Fibroblast of upper back skin (primary cell): ENCODE results near the gene FA2H.

Experiments used
- DNase-seq: peaks from one replicate; pipeline ENCODE4 v3.0.0-alpha.2; 2013

The FA2H gene

DNA sequence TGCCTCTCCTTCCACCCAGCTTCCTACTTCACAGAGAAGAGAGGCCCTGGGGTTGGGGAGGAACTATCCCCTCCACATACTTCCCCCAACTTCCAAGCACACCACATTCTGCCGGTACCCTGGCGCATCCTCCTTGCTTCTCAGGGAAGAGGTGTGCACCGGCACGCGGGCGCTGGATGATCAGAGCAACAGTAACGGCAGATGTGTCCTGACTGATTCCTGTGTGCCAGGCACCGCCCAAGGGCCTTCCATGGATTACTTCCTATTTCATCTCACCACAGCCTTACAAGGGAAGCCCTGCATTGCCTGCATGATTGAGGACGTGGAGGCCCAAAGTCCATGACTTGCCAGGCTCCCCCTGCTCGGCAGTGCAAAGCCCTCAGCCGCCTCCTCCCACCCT, 52.9 kb downstream of the FA2H start:
- no peak for DNase-seq

DNA sequence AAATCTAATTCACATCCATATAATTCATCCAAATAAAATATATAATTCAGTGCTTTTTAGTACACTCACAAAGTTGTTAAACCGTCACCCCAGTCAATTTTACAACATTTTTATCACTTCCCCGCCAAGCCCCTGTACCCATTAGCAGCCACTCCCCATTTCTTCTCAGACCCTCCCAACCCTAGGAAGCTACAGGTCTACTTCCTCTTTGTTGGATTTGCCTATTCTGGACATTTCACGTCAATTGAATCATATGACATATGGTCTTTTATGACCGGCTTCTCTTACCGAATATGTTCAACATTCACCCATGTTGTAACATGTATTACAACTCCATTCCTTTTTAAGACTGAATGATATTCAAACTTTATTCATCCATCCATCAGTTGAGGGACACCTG, 54.0 kb downstream of the FA2H start:
- DNase-seq: no peak

DNA sequence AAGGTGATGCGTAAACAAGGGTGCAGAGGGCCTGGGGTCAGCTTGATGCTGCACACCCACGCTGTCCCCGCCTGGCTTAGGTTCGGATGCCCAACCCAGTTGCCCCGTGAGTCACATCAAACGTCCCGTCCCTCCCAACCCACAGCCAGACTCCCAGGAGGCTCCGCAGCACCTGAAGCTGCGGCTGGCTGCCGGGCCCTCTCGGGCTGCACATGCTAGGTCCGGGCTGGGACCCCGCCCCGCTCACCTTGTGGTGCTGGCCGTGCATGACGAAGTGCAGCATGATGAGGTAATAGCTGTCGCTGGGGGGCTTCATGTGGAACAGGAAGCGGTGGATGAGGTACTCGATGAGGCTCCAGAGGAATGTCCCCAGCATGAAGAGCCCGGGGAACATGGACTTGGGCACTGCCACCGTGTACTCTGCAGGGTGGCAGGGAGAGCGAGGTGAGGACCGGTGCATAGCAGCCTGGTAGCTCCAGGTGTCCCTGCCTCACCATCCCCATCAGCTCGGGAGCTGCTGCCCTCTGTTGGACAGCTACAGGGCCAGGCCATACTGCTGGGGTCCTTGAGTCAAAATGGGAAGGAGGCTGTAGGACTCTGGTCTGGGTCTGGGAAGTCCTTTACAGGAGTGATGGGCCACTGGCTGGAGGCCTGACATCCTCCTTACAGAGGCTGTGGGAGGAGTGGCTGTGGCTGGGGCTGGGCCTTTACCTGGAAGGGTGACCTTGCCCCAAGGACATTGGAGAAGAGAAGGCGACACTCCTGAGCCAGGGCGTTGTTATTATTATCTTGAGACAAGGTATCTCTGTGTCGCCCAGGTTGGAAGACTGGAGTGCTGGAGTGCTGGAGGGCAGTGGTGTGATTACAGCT, 55.6 kb downstream of the FA2H start:
- DNase-seq: no peak

DNA sequence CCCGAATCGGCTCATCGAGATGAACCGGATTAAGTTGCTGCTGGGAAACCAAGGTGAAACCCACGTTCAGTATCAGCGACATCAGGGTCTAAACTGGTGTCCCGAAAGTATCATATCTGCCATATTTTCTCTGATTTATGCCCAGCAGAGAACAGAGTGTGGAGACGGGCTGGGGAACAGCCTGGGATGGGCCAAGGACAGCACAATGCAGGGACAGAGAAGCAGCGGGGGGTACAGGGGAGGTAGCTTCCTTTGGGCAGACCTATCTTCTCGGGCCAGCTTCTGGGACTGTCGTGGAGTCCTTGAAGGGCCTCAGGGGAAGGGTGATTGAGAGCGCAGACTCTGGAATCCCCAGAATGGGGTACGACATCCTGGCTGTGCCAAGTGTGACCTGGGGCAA, 56.5 kb downstream of the FA2H start:
- DNase-seq: no peak

DNA sequence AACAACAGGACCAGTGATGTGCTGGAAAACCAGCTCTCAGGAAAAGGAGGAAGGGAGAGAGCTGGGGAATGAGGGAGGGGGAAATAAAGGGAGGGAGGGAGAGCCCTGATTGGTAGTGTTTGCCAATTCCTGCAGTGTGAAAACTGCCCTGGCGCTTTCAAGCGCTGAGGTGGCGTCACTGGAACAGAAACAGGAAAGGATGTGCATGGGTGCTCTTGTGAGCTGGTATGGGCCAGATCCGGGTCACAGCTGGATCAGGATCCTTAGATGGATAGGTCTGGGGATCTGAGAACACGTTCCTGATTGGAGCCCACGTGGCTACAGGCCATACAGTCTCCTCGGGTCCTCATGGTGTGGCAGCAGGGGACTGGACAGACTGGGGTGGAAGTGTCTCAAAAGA, 57.3 kb downstream of the FA2H start:
- DNase-seq: no peak

DNA sequence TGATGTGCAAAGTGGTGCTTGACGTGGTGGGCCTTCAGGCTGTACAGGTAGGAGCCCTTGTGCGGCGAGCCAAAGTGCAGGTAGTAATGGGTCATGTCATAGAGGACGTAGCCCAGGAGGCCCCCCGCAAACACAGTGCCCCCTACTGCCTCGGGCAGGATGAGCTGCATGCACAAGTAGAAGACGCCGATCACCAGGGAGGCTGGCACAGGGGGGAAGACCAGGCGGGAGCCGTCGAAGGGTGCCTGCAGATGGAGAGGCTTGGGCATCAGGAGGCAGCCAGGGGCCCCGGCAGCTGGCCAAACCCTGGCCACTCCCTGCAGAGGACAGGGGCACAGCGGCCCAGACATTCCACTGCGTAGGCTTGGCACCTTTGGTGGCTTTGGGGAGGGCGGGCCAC, 58.3 kb downstream of the FA2H start:
- no peak for DNase-seq

DNA sequence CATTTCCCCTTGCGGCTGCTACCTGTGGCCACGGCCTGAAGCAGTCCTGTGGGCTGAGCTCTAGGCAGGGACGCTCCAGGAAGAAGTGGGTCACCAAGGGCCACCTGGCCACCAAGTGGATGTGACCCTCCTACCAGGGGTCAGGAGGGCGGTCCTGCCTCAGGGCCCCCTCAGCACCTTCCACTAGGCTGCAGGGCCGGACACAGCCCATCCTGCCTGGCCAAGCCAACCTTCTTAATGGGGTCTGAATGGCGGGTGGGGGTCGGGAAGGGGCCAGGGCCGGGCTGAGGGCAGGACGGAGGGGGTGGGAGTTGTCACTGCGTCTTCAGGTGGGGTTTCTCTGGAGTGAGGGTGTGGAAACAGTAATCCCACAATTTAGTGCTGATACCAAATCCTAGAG, 60.7 kb downstream of the FA2H start:
- DNase-seq: no peak

DNA sequence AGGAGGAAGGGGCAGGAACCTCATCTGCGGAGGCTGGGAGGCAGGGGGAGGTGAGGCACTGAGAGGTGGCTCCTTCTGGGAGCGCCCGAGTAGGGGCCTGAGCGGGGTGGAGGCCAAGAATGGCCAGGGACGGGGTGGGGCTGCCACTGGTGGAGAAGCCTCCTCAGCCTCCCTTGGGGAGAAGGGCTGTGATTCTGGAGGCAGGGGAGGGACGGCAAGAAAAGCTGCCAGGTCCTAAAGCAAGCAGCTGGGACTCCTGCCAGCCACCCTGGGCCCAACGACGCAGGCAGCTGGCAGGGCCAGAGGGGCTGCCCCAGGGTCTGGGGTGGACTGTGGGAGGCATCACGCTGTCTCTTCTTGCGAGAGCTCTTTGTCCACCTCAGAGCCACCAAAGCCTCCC, 61.3 kb downstream of the FA2H start:
- DNase-seq: no peak

DNA sequence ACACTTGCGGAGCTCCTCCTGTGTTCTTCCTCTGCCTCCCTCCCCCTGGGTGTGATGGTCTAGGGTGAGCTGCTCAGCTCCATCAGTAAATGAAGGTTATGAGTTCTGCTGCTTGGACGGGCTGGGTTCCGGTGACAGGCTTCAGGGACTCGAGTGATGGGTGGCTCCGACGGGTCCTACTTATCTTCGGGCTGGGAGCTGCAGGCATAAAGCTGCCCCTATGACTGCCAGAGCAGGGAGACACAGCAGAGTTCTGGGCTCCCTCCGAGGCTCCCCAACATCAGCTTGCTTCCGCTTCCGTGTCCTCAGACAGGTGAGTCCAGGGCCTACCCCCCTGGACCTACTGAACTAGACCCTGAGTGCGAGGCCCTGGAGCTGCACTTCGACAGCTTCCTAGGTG, 62.7 kb downstream of the FA2H start:
- DNase-seq: no peak

DNA sequence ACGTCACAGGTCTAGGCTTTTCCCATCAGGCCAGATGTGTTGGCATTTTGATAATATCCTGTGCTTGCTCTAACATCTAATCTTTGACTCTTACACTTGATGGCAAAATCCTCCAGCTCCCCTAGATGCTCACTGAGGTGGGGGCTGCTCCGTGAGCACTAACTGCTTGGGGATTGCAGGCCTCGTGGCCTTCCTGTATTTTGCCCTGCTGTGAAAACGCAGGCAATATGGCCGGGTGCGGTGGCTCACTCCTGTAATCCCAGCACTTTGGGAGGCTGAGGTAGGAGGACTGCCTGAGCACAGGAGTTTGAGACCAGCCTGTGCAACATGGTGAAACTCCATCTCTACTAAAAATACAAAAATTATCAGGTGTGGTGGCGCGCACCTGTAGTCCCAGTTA, 64.2 kb downstream of the FA2H start:
- DNase-seq: no peak

DNA sequence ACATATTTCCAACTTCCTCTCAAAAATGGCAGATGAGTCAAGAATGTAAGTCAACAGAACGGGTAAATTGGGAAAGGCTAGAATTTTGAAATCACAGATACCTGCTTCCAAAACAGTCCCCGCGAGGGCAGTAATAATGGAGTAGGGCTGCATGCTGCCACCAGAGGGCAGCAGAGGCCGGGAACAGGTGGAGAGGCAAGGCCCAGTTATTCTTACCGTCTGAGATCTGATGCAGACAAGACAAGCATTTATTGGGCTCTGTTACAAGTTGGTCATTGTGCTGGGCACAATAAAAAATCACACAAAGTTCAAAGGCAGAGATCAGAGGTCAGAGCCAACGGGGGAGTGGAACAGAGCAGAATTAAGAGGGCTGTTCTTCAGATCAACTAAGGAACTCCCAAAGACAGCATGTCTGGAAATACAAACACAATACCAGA, 65.2 kb downstream of the FA2H start:
- peak; percentile 55 for DNase-seq

DNA sequence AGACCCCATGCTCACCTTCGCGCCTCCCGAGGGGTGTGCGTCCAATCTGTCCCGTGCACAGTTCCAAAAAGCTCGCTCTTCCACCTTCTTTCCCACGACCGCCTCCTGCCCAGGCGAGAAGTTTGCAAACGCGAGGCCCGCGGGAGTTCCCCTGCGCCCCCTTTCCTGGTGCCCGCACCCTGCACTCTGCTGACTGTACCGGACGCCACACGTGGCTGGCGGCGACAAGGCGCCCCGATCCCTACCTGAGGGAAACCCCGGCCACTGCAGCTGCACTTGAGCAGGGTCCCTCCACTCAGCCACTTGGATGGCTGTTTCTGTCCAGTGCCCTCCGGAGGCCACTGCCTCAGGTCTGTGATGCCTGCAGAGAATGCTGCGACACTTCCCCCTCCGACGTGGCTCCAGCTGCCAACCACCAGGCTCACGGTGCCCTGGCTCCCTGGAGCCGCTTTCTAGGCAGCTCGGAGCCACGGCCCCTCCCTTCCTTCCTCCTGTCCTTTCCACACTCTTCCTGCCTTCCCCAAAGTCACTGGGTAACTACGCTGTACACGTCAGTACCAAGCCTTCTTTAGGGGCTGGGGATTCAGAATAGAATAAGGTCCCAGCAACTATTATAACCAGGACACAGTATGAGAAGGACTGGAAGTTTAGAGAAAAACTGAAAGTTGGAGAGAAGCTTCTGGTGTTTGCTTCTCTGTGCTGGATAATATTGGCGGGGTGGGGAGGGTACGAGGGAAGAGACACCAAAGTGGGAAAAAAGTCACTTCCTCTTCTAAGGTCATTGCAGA, 74.0 kb downstream of the FA2H start, which contains the start of gene MLKL:
Gene MLKL, minus strand, starts transcription at position 425 of the 788 bp plus-strand sequence. CDS start 5,105 bp downstream, outside the sequence.
- peak; percentile 23 for DNase-seq

DNA sequence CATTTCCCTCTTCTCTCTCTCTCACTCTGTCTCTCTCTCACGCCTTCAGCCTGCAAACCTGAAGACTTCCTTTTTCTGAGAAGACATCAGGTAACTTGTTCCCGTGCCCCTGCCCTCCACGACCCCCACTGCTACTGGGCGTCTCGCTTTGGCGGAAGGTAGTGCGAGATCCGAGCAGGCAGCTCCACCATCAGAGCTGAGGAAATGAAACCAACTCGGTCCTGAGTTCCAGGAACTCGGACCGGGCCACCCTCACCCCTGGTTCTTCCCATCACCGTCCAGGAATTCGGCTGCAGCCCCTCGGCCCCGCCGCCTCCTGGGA, 74.5 kb downstream of the FA2H start:
- DNase-seq: peak; percentile 9

DNA sequence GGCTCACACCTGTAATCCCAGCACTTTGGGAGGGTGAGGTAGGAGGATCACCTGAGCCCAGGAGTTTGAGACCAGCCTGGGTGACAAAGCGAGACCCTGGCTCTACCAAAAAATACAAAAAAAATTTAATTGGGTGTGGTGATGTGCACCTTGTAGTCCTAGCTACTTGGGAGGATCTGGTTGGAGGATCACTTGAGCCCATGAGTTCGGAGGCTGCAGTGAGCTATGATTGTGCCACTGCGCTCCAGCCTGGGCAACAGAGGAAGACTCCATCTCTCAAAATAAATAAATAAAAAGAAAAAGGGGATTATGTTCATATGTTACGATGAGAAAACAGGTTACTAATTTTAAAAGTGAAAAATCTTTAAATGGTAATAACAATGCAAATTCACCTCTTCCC, 75.0 kb downstream of the FA2H start:
- no peak for DNase-seq

DNA sequence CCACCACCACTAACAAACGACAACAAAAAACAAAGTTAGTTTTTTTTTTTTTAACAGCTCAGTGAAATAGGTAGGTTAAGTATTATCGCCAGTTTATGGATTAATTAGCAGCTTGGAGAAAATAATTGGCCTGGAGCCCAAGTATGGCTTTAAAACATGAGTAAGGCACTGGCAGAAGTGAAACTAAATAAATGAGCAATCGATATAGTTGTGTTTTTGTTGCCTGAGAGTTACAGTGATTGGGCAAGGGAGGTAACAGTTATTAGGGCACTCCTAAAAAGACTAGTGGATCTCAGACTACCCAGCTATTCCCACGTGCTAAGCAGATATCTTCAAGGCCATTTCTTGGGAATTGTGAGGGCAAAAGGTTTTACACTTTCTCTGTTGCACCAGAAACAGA, 76.4 kb downstream of the FA2H start:
- no peak for DNase-seq

DNA sequence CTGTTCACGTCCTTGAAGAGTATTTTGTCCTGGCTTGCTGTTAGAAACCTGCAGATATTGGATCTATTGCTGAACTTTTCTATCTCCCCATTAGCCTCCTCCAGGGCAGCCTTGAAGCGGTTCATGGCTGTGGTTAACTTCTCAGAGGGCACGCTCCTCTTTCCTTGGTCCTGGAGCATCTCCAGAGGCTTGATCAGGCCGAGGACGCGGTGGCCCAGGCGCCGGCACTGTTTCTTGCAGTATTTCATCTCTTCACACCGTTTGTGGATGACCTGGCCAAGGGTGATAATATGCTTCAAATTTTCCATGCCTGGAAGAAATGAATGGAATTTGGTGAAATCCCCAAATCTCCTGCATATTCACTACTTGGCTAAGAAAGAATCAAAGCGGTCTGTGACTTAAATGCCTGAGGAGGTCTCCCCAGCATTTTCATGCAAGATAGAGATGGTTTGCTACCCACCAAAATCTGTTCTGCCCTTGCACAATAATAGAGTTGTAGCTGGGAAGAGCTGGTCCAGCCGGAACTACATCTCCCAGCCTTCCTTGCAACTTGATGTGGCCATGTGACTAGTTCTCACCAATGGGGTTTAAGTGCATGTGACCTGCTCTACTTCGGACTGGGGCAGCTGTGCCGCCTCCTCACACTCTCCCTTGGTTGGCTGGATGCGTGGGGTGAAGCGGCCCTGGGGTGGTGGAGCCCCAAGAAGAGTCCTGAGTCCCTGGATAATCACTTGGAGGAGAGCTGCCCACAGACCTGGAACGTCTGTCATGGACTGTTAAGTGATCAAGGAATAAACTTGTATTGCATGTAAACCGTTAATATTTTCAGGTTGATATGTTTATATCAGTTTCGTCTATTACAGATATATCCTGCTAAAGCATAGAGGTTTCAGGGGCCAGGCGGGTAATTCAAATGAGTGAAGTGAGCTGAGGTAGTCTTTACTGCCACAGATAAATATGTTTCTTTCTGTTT, 78.9 kb downstream of the FA2H start:
- peak; percentile 89 for DNase-seq

DNA sequence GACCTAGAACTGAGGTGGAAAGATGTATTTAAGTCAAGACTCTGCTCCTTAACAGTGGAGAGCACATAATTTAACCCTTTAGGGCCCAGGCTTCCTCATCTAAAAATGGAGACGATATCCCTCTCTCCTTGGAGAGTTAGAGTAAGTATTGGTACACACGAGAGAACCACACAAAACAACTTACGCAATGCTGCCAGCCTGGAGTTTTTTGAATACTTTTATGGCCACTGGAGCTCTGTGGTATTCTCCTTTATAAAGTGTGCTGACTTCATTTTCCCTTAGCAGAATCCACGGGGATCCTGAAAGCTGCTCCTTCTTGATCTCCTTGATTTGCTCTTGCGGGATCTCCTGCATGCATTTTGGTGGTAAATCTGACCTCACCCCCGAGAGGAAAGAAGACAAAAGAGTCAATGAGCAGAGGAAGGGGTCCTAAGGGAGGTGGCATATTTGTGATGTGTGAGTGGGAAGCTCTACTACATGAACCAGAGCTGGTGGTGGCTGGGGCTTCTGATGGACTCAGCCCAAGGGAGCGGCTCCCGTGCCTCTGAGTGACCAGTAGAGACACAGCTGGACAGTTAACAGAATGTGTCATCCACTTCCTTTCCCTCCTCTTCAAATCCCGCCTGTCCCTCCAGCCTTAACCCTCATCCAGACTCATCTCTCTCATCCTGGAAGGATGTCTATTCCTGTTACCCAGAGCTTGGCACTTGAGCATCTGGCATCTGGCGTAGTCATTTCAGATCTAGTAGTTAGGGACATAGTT, 83.3 kb downstream of the FA2H start:
- DNase-seq: peak; percentile 6

DNA sequence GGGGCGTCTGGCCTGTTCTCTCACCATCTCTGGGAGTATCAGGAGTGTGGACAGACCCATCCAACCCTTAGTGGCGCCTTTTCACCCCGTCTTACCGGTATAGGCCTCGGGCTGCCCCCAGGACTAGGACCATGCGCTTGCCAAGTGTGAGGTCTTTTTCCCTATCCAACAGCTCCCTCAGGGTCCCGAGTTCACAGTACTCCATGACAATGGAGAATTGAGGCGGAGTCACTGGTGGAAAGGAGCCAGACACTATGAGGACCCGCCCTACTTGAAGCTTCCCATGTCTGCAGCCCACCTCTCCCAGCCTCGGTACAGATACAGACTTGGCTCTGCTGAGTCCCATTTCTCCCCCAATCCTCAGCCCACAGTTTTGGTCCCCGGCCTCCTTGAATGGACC, 92.1 kb downstream of the FA2H start:
- DNase-seq: no peak

DNA sequence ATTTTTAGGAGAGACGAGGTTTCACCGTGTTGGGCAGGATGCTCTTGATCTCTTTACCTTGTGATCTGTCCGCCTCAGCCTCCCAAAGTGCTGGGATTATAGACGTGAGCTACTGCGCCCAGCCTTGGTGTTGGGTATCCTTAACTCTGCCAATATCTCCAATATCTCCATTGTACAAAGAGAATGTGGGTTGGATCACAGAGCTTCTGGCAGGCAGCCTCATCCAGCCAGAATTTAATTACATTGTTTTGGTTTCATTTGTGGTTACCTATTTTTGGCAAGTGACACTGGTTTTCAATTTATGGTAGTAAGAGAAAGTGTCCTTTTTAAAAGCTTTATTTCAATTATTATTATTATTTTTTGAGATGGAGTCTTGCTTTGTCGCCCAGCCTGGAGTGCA, 93.9 kb downstream of the FA2H start:
- no peak for DNase-seq

DNA sequence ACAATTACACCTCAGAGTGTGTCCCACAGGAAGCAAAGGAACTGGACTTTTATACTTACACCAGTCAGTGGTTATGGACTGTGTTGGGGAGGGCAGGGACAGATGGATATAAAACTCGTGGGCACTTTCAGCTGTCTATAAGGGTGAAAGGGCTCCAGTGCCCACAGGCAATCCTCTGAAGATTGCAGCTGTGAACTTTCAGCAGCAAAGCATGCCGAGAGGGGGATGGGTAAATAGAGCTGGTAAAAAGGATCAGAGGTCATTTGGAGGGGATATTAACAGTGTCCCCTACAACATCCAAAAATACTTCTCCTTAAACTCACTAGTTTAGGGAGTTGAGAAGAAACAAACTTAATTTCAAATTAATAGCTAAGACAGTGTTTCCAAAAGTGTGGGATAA, 94.6 kb downstream of the FA2H start:
- DNase-seq: no peak

DNA sequence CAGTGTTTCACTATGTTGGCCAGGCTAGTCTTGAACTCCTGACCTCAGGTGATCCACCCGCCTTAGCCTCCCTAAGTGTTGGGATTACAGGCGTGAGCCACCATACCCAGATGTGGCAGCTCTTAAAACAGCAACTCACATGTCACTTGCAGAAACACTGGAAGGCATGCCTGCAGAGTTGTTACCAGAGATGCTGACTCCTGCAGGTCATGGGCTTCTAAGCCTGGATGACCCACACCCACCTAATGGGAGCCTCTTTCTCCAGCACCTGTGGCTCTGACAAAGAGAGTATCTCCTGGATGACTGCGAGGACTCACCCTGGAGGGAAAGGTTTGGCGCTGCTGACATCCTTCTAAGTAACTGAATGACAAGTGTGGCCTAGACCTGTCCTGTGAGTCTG, 96.8 kb downstream of the FA2H start:
- no peak for DNase-seq

DNA sequence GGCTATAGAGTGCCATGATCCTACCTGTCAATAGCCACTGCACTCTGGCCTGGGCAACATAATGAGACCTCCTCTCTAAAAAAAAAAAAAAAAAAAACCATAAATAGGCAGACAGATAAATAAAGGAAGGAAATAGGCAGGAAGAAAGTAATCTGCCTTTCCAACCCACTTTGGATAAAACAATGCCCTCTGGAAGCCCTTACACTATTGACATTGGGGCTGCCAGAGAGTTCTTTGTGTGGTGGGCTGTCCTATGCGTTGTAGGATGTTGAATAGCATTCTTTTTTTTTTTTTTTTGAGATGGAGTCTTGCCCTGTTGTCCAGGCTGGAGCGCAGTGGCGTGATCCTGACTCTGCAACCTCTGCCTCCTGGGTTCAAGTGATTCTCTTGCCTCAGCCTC, 100.7 kb downstream of the FA2H start:
- DNase-seq: no peak
